H9 (cell line): Measurements from ENCODE around the gene LARP4. TPM values are rescaled to one million over a fixed set of nuclear protein-coding genes. Genes with fewer than 3 reads are reported as not detected.

Experiments
- DNase-seq: peaks from one replicate; pipeline ENCODE4 v3.0.0-alpha.2; 2017
- H2AFZ ChIP-seq: one replicate; pipeline ENCODE4 v1.6.1; 2013; ENCODE audit warnings: mild to moderate bottlenecking, low read length, control low read depth, moderate library complexity
- H2AK5ac ChIP-seq: 2 replicates; pipeline ENCODE4 v1.6.1; 2013; ENCODE audit warnings: low read length, control low read depth, mixed read lengths; ENCODE audit not compliant: insufficient read length
- H2BK120ac ChIP-seq: one replicate; pipeline ENCODE4 v1.6.1; 2013; ENCODE audit warnings: low read depth, mild to moderate bottlenecking, low read length, control low read depth, inconsistent platforms; ENCODE audit not compliant: poor library complexity, severe bottlenecking
- H2BK12ac ChIP-seq: 2 replicates; pipeline ENCODE4 v1.6.1; 2013; ENCODE audit warnings: low read length, control low read depth, mixed read lengths, low read depth; ENCODE audit not compliant: insufficient read length
- H2BK15ac ChIP-seq: 2 replicates; pipeline ENCODE4 v1.6.1; 2013; ENCODE audit warnings: low read depth, low read length, control low read depth
- H2BK20ac ChIP-seq: one replicate; pipeline ENCODE4 v1.6.1; 2013; ENCODE audit warnings: low read depth, mild to moderate bottlenecking, low read length, control low read depth, inconsistent platforms; ENCODE audit not compliant: poor library complexity, severe bottlenecking
- H2BK5ac ChIP-seq: 2 replicates; pipeline ENCODE4 v1.6.1; 2013; ENCODE audit warnings: low read length, control low read depth, mixed read lengths; ENCODE audit not compliant: insufficient read length
- H3K14ac ChIP-seq: 2 replicates; pipeline ENCODE4 v1.6.1; 2013; ENCODE audit warnings: low read length, control low read depth; ENCODE audit not compliant: insufficient read depth
- H3K18ac ChIP-seq: 2 replicates; pipeline ENCODE4 v1.6.1; 2013; ENCODE audit warnings: low read depth, mild to moderate bottlenecking, mixed read lengths, low read length, control low read depth; ENCODE audit not compliant: insufficient read length
- H3K23ac ChIP-seq: 2 replicates; pipeline ENCODE4 v1.6.1; 2013; ENCODE audit warnings: low read length, control low read depth, mixed read lengths, low read depth; ENCODE audit not compliant: insufficient read length
- H3K23me2 ChIP-seq: 2 replicates; pipeline ENCODE4 v1.6.1; 2013; ENCODE audit warnings: low read depth, mild to moderate bottlenecking, mixed read lengths, low read length, control low read depth; ENCODE audit not compliant: insufficient read length, poor library complexity, severe bottlenecking
- H3K27ac ChIP-seq: 2 replicates; pipeline ENCODE4 v1.5.1; 2013; ENCODE audit warnings: low read length, control low read depth, mixed read lengths, low read depth; ENCODE audit not compliant: insufficient read length
- H3K27me3 ChIP-seq: 2 replicates; pipeline ENCODE4 v1.6.1; 2013; ENCODE audit warnings: low read length, control low read depth, inconsistent platforms; ENCODE audit not compliant: insufficient read depth
- H3K4ac ChIP-seq: 2 replicates; pipeline ENCODE4 v1.6.1; 2013; ENCODE audit warnings: low read depth, mild to moderate bottlenecking, control low read depth, inconsistent platforms, low read length, moderate library complexity
- H3K4me1 ChIP-seq: 2 replicates; pipeline ENCODE4 v1.6.1; 2013; ENCODE audit warnings: low read length, control low read depth, inconsistent platforms; ENCODE audit not compliant: insufficient read depth
- H3K4me2 ChIP-seq: 2 replicates; pipeline ENCODE4 v1.6.1; 2013; ENCODE audit warnings: low read length, control low read depth, mixed read lengths; ENCODE audit not compliant: insufficient read length, insufficient read depth
- H3K56ac ChIP-seq: 2 replicates; pipeline ENCODE4 v1.6.1; 2013; ENCODE audit warnings: low read depth, mild to moderate bottlenecking, mixed read lengths, low read length, control low read depth; ENCODE audit not compliant: insufficient read length
- H3K79me1 ChIP-seq: 2 replicates; pipeline ENCODE4 v1.6.1; 2013; ENCODE audit warnings: low read depth, mild to moderate bottlenecking, moderate library complexity, low read length, control low read depth, inconsistent platforms; ENCODE audit not compliant: insufficient read depth, poor library complexity, severe bottlenecking
- H3K79me2 ChIP-seq: 2 replicates; pipeline ENCODE4 v1.6.1; 2013; ENCODE audit warnings: low read length, control low read depth, inconsistent platforms; ENCODE audit not compliant: insufficient read depth
- H3K9ac ChIP-seq: 2 replicates; pipeline ENCODE4 v1.6.1; 2013; ENCODE audit warnings: low read length, control low read depth, mixed read lengths; ENCODE audit not compliant: insufficient read length; ENCODE audit errors: extremely low read depth
- H3K9me3 ChIP-seq: one replicate; pipeline ENCODE4 v1.6.1; 2013; ENCODE audit warnings: low read depth, low read length, inconsistent platforms; ENCODE audit not compliant: control insufficient read depth
- H3T11ph ChIP-seq: one replicate; pipeline ENCODE4 v1.6.1; 2013; ENCODE audit warnings: mild to moderate bottlenecking, low read length, control low read depth, inconsistent platforms
- H4K20me1 ChIP-seq: one replicate; pipeline ENCODE4 v1.6.1; 2013; ENCODE audit not compliant: control insufficient read depth, insufficient read length, insufficient read depth
- H4K5ac ChIP-seq: 2 replicates; pipeline ENCODE4 v1.6.1; 2013; ENCODE audit warnings: low read depth, mild to moderate bottlenecking, mixed read lengths, low read length, control low read depth; ENCODE audit not compliant: insufficient read length
- H4K8ac ChIP-seq: replicated peaks from 2 replicates; pipeline ENCODE4 v1.6.1; 2013; ENCODE audit warnings: low read length, control low read depth, mixed read lengths, low read depth; ENCODE audit not compliant: insufficient read length
- H4K91ac ChIP-seq: 2 replicates; pipeline ENCODE4 v1.6.1; 2013; ENCODE audit warnings: low read depth, mild to moderate bottlenecking, moderate library complexity, mixed read lengths, low read length, control low read depth; ENCODE audit not compliant: insufficient read length
- H3K27ac Mint-ChIP-seq, 3 experiments: 2 replicates in 2 of 3; 3 replicates in 1 of 3; pipeline ENCODE4 v1.8.0; 2020 to 2021; ENCODE audit warnings: mixed read lengths in 3 of 3, mild to moderate bottlenecking in 1 of 3, moderate library complexity in 1 of 3
- H3K27me3 Mint-ChIP-seq: 2 replicates; pipeline ENCODE4 v1.8.0; 2021; ENCODE audit warnings: low read depth, mild to moderate bottlenecking, moderate library complexity, mixed read lengths
- H3K36me3 Mint-ChIP-seq, 3 experiments: 2 replicates in 2 of 3; 3 replicates in 1 of 3; pipeline ENCODE4 v1.8.0; 2020 to 2021; ENCODE audit warnings: low read depth in 3 of 3, mixed read lengths in 3 of 3; ENCODE audit not compliant: insufficient read depth in 1 of 3
- H3K4me1 Mint-ChIP-seq, 2 experiments: 2 replicates each; pipeline ENCODE4 v1.8.0; 2020; ENCODE audit warnings: mixed read lengths in 2 of 2
- H3K4me3 Mint-ChIP-seq, 2 experiments: 2 replicates in 1 of 2; 3 replicates in 1 of 2; pipeline ENCODE4 v1.8.0; 2020 to 2021; ENCODE audit warnings: mild to moderate bottlenecking in 2 of 2, mixed read lengths in 2 of 2, moderate library complexity in 1 of 2
- H3K9me3 Mint-ChIP-seq, 2 experiments: 2 replicates in 1 of 2; 3 replicates in 1 of 2; pipeline ENCODE4 v1.8.0; 2020; ENCODE audit warnings: mild to moderate bottlenecking in 2 of 2, mixed read lengths in 2 of 2, moderate library complexity in 1 of 2
- CTCF ChIP-seq: fragments of 200-600 bp; sonication (generic); conservative IDR thresholded peaks from 3 replicates; pipeline ENCODE4 v1.8.0; 2021; ENCODE audit warnings: antibody characterized with exemption, mild to moderate bottlenecking
- WGBS: extraction: QIAGEN DNeasy Blood & Tissue Kit; methylation state at CpG from one replicate; pipeline ENCODE4 v1.1.7; 2013; ENCODE audit warnings: missing lambda C conversion rate, low lambda C conversion rate, mixed read lengths; ENCODE audit not compliant: insufficient read length; ENCODE audit errors: extremely low coverage; 5-methylcytosine and 5-hydroxymethylcytosine counted together
- total RNA-seq: library from RNA; stranded (reverse); gene quantifications from 2 replicates; pipeline ENCODE4 v1.2.1, GENCODE V29; 2021

LARP4 gene
- total RNA-seq, 1 experiment from 2014 or later = 82.3 TPM

GRCh38 chr12:50362671-50363070 is 38.0 kb upstream of the LARP4 start:
- no peak overlapping the region for H3K27ac Mint-ChIP-seq
- no peaks in the 10 kb centered on the region for H3K23me2 ChIP-seq
- no peak overlapping the region for H2AK5ac ChIP-seq
- no peaks in the 10 kb centered on the region for H4K20me1 ChIP-seq
- H4K8ac ChIP-seq = no peak overlapping the region
- H3K9me3 Mint-ChIP-seq = no peaks in the 10 kb centered on the region
- no peaks in the 10 kb centered on the region for H3K79me1 ChIP-seq
- no peaks in the 10 kb centered on the region for H3K79me2 ChIP-seq
- no CpG with 5 or more reads among the region's 4 CpGs for WGBS
- H3K56ac ChIP-seq = no peak overlapping the region
- DNase-seq = no peak
- no peak overlapping the region for H2AFZ ChIP-seq
- H3K4me1 Mint-ChIP-seq = peaks cover 0 to 5% of the 10 kb centered on the region in 2 experiments; a peak in 1 of 4 replicates
- no peak overlapping the region for H2BK120ac ChIP-seq
- no peak for TF ChIP-seq CTCF
- H2BK20ac ChIP-seq = no peak overlapping the region
- H3K36me3 Mint-ChIP-seq = no peaks in the 10 kb centered on the region
- no peak overlapping the region for H3K4me2 ChIP-seq
- H3K27me3 Mint-ChIP-seq = no peaks in the 10 kb centered on the region
- H2BK5ac ChIP-seq = no peak overlapping the region
- no peak overlapping the region for H3K18ac ChIP-seq
- no peak overlapping the region for H3K4ac ChIP-seq
- no peak overlapping the region for H3K9ac ChIP-seq
- H3K27me3 ChIP-seq = no peaks in the 10 kb centered on the region
- no peak overlapping the region for H3T11ph ChIP-seq
- no peak overlapping the region for H4K91ac ChIP-seq
- H4K5ac ChIP-seq = no peak overlapping the region
- H3K23ac ChIP-seq = no peak overlapping the region
- H3K14ac ChIP-seq = no peak overlapping the region
- H2BK12ac ChIP-seq = no peak overlapping the region
- no peak overlapping the region for H2BK15ac ChIP-seq
- H3K4me3 Mint-ChIP-seq = no peak overlapping the region
- no peaks in the 10 kb centered on the region for H3K9me3 ChIP-seq
- no peaks in the 10 kb centered on the region for H3K4me1 ChIP-seq
- H3K27ac ChIP-seq = no peak overlapping the region
